SK-MEL-5 (cell line): ENCODE measurements around the gene GSS. TPM values are rescaled to one million over a fixed set of nuclear protein-coding genes. Genes with fewer than 3 reads are reported as not detected.

Experiments
- DNase-seq: peaks from one replicate; pipeline ENCODE4 v3.0.0-alpha.2; 2016; ENCODE audit warnings: low read depth, low spot score
- in situ Hi-C: cut with HindIII; loops from 2 replicates; pipeline ENCODE4 v1.10.0; 2016; ENCODE audit warnings: low sequenced_read_pairs, high pct_unique_total_duplicates, low pct_unique_long_range_greater_than_20kb
- total RNA-seq: library from RNA; depleted of rRNA; stranded (reverse); fragments of >200 nt; shearing (Covaris generic); gene quantifications from 2 replicates; pipeline ENCODE4 v1.2.3, GENCODE V29; 2014

GSS gene
- total RNA-seq, 1 experiment from 2014 or later: 164 TPM

DNA sequence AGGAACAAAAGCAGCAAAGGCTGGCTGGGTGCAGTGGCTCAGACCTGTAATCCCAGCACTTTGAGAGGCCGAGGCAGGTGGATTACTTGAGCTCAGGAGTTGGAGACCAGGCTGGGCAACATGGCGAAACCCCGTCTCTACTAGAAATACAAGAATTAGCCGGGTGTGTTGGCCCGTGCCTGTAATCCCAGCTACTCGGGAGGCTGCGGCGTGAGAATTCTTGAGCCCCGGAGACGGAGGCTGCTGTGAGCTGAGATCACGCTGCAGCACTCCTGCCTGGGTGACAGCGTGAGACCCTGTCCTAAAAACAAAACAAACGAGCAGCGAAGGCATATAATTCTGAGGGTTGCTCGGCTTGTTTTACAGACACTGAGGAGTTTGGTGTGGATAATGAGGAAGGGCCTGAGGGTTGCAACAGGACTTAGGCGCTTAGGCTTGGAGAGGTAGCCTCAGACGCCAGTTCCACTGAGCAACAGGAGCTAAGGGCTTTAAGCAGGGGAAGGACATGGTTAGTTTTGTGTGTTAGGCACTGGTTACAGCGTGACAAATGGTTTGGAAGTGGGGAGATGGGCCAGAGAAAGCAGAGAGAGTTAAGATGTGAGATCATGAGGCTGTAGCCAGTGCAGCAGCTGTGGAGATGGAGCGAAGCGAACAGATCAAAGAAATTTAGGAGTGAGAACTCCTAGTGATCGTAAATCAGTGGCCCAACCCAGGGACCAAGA is 1.3 kb upstream of the GSS start:
- DNase-seq: no peak
- in situ Hi-C loops: no loop called here

DNA sequence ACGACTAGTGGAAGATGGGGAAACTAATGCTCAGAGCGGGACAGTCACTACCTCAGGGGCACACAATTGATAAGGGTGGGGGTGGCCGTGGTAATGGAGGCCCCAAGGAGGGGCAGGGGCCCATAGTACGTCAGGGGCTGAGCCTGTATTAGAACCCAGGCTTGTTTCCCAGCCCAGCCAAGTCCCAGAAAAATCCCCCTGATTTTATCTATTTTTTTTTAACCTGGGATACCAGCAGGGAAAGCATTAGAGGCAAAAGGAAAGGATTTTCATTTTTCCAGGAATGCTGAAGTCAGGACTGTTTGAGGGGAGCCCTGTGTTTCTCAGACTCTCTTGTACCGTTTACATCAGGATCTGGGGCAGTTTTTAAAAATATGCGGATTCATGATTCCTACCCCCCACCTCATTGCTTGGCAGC is 444 bp upstream of the GSS start:
- DNase-seq: no peak
- in situ Hi-C loops: no loop called here

- DNase-seq: peak; percentile 48
- in situ Hi-C loops: no loop called here
Observed at GRCh38 chr20:34954904-34955230, 739 bp downstream of the GSS start.

DNA sequence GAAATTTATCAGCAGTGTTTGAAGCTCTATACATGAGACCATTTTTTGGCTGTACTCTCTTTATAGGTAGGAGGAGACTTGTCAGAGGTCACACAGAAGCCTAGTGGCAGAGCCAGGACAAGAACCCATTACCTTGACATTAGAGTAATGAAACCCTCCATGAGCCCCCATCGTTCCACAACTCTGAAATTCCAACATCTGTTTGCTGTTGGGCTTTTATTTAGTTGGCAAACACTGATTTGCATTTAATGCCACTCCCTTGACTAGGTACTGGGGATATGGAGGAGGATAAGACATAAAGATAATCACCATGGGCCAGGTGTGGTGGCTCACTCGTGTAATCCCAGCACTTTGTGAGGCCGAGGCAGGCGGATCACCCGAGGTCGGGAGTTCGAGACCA is 1.6 kb downstream of the GSS start:
- no peak for DNase-seq

GRCh38 chr20:34952671-34953070 is 2.9 kb downstream of the GSS start:
- in situ Hi-C loops: no loop called here
- DNase-seq: no peak

More for the DNA sequence above, 1.6 kb downstream of the GSS start:
- in situ Hi-C loops: no loop called here

GRCh38 chr20:34951652-34952051 is 4.0 kb downstream of the GSS start:
- in situ Hi-C loops: no loop called here
- DNase-seq: no peak

DNA sequence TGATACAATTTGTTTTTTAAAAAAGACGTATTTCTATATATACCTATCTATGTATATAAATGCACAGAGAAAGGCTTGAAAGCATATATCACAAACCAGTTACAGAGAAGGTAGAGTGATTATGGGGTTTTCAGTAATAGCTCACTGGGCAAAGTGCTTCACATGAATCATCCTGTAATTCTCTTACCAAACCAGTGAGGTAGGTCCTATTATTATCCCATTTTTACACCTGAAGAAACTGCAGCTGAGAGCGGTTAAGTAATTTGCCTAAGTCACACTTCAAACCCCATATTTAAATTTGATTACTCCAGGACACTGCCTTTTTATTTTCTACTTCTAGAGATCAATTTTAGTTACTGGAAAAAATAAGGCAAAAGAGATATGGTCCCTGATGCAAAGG is 4.4 kb downstream of the GSS start:
- in situ Hi-C loops: no loop called here
- no peak for DNase-seq

GRCh38 chr20:34949120-34949519 is 6.5 kb downstream of the GSS start:
- in situ Hi-C loops: no loop called here
- DNase-seq: no peak

- no peak for DNase-seq
- in situ Hi-C loops: no loop called here
Observed at GRCh38 chr20:34948030-34948429, 7.6 kb downstream of the GSS start.

DNA sequence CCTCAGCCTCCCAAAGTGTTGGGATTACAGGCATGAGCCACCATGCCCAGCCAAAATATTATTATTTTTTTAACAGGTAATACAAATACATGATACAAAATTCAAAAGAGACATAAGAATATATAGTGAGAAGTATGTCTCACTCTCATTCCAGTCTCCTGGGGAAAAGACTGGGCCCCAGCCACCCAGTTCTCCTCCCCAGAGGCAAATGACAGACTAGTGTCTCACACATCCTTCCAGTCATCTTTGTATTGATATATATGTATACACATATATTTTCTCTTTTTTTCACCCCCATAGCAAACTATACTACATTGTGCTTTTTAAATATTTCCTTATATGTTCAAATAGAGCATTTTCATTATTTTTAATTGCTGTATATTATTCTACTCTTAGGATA is 8.3 kb downstream of the GSS start:
- in situ Hi-C loops: no loop called here
- DNase-seq: no peak

DNA sequence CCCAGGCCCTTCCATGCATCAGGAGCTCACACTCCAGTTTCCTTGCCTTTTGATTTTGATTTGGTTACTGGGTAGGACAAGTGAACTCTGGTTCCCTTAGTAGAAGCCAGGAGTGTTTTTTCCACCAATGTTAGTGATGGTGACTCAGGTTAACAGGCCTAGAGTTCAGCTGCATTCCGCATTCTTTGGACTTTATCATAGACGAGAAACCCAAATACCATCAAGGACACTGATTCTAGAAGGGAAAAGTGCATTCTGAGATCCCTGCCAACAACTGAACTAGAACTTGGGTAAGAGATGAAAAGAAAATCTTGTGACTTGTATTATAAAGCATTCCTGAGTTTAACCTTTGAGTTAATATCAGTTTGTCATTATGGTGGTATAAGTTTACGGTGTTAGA is 8.9 kb downstream of the GSS start:
- in situ Hi-C loops: no loop called here
- no peak for DNase-seq

DNA sequence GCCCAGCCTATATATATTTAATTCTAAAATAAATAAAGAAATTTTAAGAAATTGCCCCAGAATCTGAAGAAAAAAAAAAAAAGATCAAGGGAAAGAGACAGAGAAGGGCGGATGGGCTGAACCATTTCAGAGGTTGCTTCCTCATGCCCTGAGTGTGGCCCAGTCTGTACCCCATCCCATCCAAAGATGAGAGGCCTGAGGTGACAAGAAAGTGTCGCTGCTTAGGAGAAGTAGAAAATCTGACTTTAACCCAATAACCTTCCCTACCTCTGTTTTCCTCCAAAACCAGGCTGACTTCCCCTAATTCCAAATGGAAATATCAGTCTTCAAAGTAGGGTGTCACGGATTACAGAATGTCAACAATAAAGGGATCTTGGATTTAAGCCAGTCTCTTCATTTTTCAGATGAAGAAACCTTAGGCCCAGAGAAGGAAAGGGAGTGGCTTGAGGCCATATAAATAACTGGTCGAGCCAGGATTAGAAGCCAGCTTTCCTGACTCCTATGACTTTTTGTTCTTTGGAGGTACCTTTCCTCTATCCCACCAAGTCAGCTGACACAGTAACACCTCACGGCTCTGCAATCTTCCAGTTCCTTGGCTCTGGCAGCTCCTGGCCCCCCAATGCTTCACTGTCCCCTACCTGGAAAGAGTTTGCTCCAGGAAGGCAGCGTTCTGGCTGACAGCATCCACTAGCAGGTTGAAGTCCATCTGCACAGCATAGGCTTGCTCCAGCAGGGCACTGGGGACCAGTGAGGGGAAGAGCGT is 10.1 kb downstream of the GSS start:
- no peak for DNase-seq

GRCh38 chr20:34943808-34944567 is 11.6 kb downstream of the GSS start:
- no peak for DNase-seq
- in situ Hi-C loops: no loop called here

More for the DNA sequence above, 10.1 kb downstream of the GSS start:
- in situ Hi-C loops: no loop called here

- in situ Hi-C loops: no loop called here
Observed at GRCh38 chr20:34942301-34942700, 13.3 kb downstream of the GSS start.

DNA sequence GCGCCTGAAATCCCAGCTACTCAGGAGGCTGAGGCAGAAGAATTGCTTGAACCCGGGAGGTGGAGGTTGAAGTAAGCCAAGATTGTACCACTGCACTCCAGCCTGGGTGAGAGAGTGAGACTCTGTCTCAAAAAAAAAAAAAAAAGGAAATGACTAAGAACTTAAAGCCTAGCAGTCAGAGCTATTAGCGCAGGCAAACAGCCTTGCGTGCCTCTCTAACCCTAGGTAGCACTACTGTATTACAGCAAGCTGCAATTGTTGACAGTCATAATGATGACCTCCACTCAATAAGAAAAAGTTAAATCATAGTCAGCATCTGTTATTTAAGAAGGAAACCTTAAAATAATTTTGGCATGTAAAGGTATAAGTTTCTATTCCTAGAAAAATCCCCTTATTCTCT is 14.4 kb downstream of the GSS start:
- in situ Hi-C loops: no loop called here
- no peak for DNase-seq

More at GRCh38 chr20:34942301-34942700, 13.3 kb downstream of the GSS start:
- DNase-seq: no peak

GRCh38 chr20:34940081-34940481 is 15.5 kb downstream of the GSS start:
- in situ Hi-C loops: no loop called here
- DNase-seq: no peak

DNA sequence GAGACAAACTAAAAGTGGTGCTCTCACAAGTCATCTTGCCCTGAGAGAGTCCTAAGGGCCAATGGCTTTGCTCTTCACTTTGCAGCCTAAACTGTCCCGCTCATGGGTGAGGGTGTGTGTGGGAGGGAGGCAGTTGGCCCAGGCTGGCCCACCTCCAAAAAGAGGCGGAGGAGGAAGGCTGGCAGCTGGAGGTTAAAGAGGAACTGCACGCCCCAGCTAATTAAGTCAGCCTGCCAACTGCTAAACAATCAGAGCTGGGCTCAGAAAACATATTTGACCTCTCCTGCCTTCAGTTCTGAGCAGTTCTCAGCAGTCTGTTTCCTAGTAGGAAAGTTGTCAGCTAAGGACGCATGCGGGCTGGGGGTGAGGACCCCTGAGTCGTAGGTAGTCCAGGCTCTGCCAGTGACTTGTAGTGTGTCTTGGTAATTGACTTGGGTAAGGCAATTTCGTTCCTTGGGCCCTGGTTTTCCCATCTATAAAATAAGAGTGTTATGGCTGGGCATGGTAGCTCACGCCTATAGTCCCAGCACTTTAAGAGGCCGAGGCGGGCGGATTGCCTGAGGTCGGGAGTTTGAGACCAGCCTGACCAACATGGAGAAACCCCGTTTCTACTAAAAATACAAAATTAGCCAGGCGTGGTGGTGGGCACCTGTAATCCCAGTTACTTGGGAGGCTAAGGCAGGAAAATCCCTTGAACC is 17.0 kb downstream of the GSS start:
- DNase-seq: no peak
- in situ Hi-C loops: no loop called here

- in situ Hi-C loops: no loop called here
Observed at GRCh38 chr20:34931771-34932170, 23.8 kb downstream of the GSS start.

More at GRCh38 chr20:34931771-34932170, 23.8 kb downstream of the GSS start:
- no peak for DNase-seq
